ENCODE results near the gene STRA6. TPM values are rescaled to one million over a fixed set of nuclear protein-coding genes. Genes with fewer than 3 reads are reported as not detected.

The STRA6 gene
- polyA plus RNA-seq, 1 experiment: 10.9 TPM

- H3K27me3 ChIP-seq (ENCODE audit: control insufficient read depth, insufficient read depth, low read length): no peaks in the 10 kb centered on the region
- CTCF ChIA-PET: interaction anchor here (0.9 to 1.3 kb wide), 2 partner anchors 10 to 112 kb away, joined by 3 read pairs; no protein-coding TSS in a partner anchor
These were observed 7.5 kb upstream of the STRA6 start for GRCh38 chr15:74209997-74210671.

DNA sequence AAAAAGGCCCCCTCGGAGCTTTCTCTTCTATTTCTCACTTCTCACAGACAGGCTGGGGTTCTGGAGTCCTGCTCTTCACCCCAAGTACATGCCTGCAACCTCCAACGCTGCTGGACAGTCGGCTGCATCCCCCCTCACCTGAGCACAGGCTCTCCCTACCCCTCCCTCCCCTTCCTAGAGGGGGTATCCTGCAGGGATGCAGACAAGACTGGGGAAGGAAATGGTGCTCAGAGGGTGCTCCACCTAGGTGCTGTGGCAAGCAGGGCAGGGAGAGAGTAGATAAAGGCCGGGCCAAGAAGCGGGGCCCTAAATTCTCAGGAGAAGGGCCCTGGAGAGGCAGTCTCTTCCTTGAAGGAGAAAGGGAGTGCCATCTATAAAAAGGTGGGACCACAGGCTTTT, 7.0 kb upstream of the STRA6 start:
- no peak for DNase-seq (ENCODE audit: low read depth)
- POLR2A ChIA-PET: no interaction called here
- Histone ChIP-seq H3K27me3 (ENCODE audit: control insufficient read depth, insufficient read depth, low read length) (no peaks in the 10 kb centered on the region), H3K4me3 (ENCODE audit: low read depth, low read length) (no peak overlapping the region), H3K36me3 (ENCODE audit: control insufficient read depth, insufficient read depth, low read length) (no peaks in the 10 kb centered on the region)
- CTCF ChIA-PET: no interaction called here
- TF ChIP-seq, protein P1, sequence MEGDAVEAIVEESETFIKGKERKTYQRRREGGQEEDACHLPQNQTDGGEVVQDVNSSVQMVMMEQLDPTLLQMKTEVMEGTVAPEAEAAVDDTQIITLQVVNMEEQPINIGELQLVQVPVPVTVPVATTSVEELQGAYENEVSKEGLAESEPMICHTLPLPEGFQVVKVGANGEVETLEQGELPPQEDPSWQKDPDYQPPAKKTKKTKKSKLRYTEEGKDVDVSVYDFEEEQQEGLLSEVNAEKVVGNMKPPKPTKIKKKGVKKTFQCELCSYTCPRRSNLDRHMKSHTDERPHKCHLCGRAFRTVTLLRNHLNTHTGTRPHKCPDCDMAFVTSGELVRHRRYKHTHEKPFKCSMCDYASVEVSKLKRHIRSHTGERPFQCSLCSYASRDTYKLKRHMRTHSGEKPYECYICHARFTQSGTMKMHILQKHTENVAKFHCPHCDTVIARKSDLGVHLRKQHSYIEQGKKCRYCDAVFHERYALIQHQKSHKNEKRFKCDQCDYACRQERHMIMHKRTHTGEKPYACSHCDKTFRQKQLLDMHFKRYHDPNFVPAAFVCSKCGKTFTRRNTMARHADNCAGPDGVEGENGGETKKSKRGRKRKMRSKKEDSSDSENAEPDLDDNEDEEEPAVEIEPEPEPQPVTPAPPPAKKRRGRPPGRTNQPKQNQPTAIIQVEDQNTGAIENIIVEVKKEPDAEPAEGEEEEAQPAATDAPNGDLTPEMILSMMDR (IDR thresholded peaks at IDR 0.05; ENCODE audit: insufficient read depth, low read depth, low read length): no peak

More at GRCh38 chr15:74209997-74210671, 7.5 kb upstream of the STRA6 start:
- H3K36me3 ChIP-seq (ENCODE audit: control insufficient read depth, insufficient read depth, low read length): no peaks in the 10 kb centered on the region
- H3K4me3 ChIP-seq (ENCODE audit: low read depth, low read length): no peak overlapping the region
- POLR2A ChIA-PET: no interaction called here
- TF ChIP-seq, protein P1 (IDR thresholded peaks at IDR 0.05; ENCODE audit: insufficient read depth, low read depth, low read length): no peak
- DNase-seq (ENCODE audit: low read depth): no peak

DNA sequence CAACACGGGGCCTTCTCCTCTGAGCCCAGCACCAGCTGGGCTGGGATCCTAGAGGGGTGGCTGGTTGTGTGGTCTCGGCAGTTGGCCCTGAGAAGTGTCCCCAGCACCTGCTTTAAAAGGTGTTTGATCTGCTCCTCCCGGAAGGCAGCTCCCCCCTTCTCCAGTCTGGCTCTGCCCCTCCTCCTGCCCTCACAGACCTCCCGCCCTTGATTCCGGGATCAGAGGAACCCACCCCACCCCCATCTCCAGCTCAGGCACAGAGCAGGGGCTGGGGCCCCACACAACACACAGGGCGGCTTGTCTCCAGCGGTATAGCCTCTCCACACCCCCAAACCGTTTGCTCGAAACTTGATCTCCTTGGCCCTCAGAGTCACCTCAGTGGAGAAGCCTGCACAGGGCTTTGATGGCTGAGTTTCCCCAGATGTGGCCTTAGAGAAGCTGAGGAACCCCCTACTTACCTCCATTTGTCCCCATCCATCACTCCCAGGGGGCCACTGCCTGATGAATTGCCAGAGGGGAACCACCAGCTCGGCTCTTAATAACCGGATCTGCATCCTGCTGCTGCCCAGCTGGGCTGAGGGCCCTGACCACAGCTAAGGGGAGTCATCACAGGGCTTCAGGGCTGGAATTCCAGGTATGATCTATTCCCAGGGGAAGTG, 6.4 kb upstream of the STRA6 start:
- Histone ChIP-seq H3K4me3 (ENCODE audit: low read depth, low read length) (no peak overlapping the region), H3K36me3 (ENCODE audit: control insufficient read depth, insufficient read depth, low read length) (no peaks in the 10 kb centered on the region), H3K27me3 (ENCODE audit: control insufficient read depth, insufficient read depth, low read length) (no peaks in the 10 kb centered on the region)
- no peak for DNase-seq (ENCODE audit: low read depth)
- TF ChIP-seq, protein P1 (IDR thresholded peaks at IDR 0.05; ENCODE audit: insufficient read depth, low read depth, low read length): no peak
- ChIA-PET CTCF (interaction anchor here (0.9 kb wide), 1 partner anchor 32 kb away, joined by 3 read pairs; no protein-coding TSS in a partner anchor), POLR2A (no interaction called here)

- no peak overlapping the region for H3K4me3 ChIP-seq (ENCODE audit: low read depth, low read length)
- TF ChIP-seq, protein P1 (IDR thresholded peaks at IDR 0.05; ENCODE audit: insufficient read depth, low read depth, low read length): no peak
- DNase-seq (ENCODE audit: low read depth): no peak
- H3K36me3 ChIP-seq (ENCODE audit: control insufficient read depth, insufficient read depth, low read length): no peaks in the 10 kb centered on the region
- CTCF ChIA-PET: interaction anchor here (0.9 kb wide), 1 partner anchor 33 kb away, joined by 3 read pairs; no protein-coding TSS in a partner anchor
- POLR2A ChIA-PET: no interaction called here
- H3K27me3 ChIP-seq (ENCODE audit: control insufficient read depth, insufficient read depth, low read length): no peaks in the 10 kb centered on the region
These were observed 5.9 kb upstream of the STRA6 start for GRCh38 chr15:74208496-74208895.

DNA sequence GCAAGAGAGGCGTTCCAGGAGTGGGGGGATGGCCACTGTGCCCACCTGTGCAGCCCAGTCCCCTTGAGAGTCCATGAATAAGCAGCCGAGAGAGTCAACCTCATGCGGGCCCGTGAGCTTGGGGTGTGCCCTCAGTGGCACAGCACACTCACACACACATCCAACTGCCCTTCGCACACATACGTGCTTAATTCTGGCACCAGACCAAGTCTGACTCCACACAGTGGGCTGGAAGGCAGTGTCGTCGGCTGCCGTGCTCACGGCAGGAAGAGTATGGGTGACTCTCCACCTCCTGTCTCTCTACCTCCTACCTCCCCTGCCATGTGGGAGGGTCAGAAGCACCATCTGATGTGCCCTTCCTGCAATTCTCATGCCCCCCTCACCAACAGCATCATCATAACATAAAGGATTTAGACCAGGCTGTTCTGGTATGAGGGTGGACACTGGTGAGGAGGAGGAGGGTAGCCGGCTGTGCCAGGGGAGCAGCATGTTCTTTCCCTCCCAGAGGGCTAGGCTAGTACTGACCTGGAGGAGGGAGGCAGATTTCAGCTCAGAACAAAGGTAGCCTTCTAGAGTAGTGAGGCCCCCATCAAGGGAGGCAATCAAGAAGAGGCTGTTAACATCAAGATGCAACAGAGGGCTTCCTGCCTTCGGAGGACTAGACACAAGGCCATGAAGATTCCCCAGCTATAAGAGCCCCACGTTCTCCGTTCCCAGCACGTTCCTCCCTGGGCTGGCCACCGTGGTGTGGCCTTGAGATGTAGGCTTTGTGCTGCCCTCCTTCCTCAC, 5.3 kb upstream of the STRA6 start:
- Histone ChIP-seq H3K27me3 (ENCODE audit: control insufficient read depth, insufficient read depth, low read length) (no peaks in the 10 kb centered on the region), H3K36me3 (ENCODE audit: control insufficient read depth, insufficient read depth, low read length) (no peaks in the 10 kb centered on the region), H3K4me3 (ENCODE audit: low read depth, low read length) (no peak overlapping the region)
- DNase-seq (ENCODE audit: low read depth): no peak
- ChIA-PET POLR2A (no interaction called here), CTCF (no interaction called here)
- TF ChIP-seq, protein P1 (IDR thresholded peaks at IDR 0.05; ENCODE audit: insufficient read depth, low read depth, low read length): no peak

Measured in BJ (cell line).